OCI-LY1 (cell line): Measurements from ENCODE around the gene RPN2.

Experiments used
- H2AFZ ChIP-seq: fragments of 200-600 bp; sonication (generic), shearing (Covaris generic); 2 replicates; pipeline ENCODE4 v1.6.0; 2014; ENCODE audit warnings: antibody characterized with exemption, mild to moderate bottlenecking, low read length
- H3F3A ChIP-seq: fragments of 200-600 bp; sonication (generic), shearing (Covaris generic); 2 replicates; pipeline ENCODE4 v1.6.0; 2014; ENCODE audit warnings: mild to moderate bottlenecking, antibody characterized with exemption, low read length, moderate library complexity; ENCODE audit not compliant: insufficient read depth
- H3K27ac ChIP-seq: fragments of 200-600 bp; sonication (generic); 2 replicates; pipeline ENCODE4 v1.5.1; 2014; ENCODE audit warnings: low read length, mixed run types, mild to moderate bottlenecking, low read depth; ENCODE audit not compliant: poor library complexity, severe bottlenecking
- H3K27me3 ChIP-seq: fragments of 200-600 bp; sonication (generic); 2 replicates; pipeline ENCODE4 v1.6.0; 2014; ENCODE audit warnings: antibody characterized with exemption, mild to moderate bottlenecking, low read length, moderate library complexity; ENCODE audit not compliant: insufficient read depth
- H3K36me3 ChIP-seq: fragments of 200-600 bp; sonication (generic); 2 replicates; pipeline ENCODE4 v1.6.1; 2014; ENCODE audit warnings: mild to moderate bottlenecking, antibody characterized with exemption, low read length, moderate library complexity, mixed read lengths; ENCODE audit not compliant: insufficient read depth
- H3K4me1 ChIP-seq: fragments of 200-600 bp; sonication (generic); 2 replicates; pipeline ENCODE4 v1.5.1; 2014; ENCODE audit warnings: mild to moderate bottlenecking, low read length, moderate library complexity; ENCODE audit not compliant: insufficient read depth, severe bottlenecking
- H3K4me2 ChIP-seq: fragments of 200-600 bp; sonication (generic), shearing (Covaris generic); 2 replicates; pipeline ENCODE4 v1.6.1; 2014; ENCODE audit warnings: low read length
- H3K4me3 ChIP-seq: fragments of 200-600 bp; sonication (generic); 2 replicates; pipeline ENCODE4 v1.5.1; 2014; ENCODE audit warnings: low read length, low read depth, mild to moderate bottlenecking, mixed read lengths; ENCODE audit not compliant: poor library complexity, severe bottlenecking
- H3K79me2 ChIP-seq: fragments of 200-600 bp; shearing (Covaris generic); 2 replicates; pipeline ENCODE4 v1.6.1; 2016; ENCODE audit warnings: mixed run types, low read length, mixed read lengths; ENCODE audit not compliant: insufficient read depth
- H3K9ac ChIP-seq: fragments of 200-600 bp; sonication (generic), shearing (Covaris generic); 2 replicates; pipeline ENCODE4 v1.6.1; 2014; ENCODE audit warnings: mild to moderate bottlenecking, low read length, mixed read lengths
- H3K9me2 ChIP-seq: fragments of 200-600 bp; sonication (generic), shearing (Covaris generic); 2 replicates; pipeline ENCODE4 v1.6.1; 2014; ENCODE audit warnings: low read depth, mild to moderate bottlenecking, low read length, mixed read lengths
- H3K9me3 ChIP-seq: fragments of 200-600 bp; shearing (Covaris generic); 2 replicates; pipeline ENCODE4 v1.6.1; 2014; ENCODE audit warnings: low read length, mixed read lengths
- H4K20me1 ChIP-seq: fragments of 200-600 bp; sonication (generic), shearing (Covaris generic); 2 replicates; pipeline ENCODE4 v1.6.0; 2016; ENCODE audit warnings: mild to moderate bottlenecking, low read length; ENCODE audit not compliant: insufficient read depth
- CTCF ChIP-seq: fragments of 200-600 bp; sonication (generic), shearing (Covaris generic); IDR thresholded peaks from 2 replicates; pipeline ENCODE4 v1.5.1; 2017; ENCODE audit warnings: mild to moderate bottlenecking, antibody characterized with exemption, low read length, moderate library complexity, mixed read lengths
- EZH2 ChIP-seq: fragments of 200-600 bp; sonication (generic), shearing (Covaris generic); IDR thresholded peaks from 2 replicates; pipeline ENCODE4 v1.8.0; 2017; ENCODE audit warnings: borderline replicate concordance, mixed run types, mild to moderate bottlenecking, antibody characterized with exemption, low read length, moderate library complexity, mixed read lengths

RPN2 gene

GRCh38 chr20:37270576-37271420 is 91.7 kb downstream of the RPN2 start:
- Histone ChIP-seq H3K79me2 (no peaks in the 10 kb centered on the region), H2AFZ (no peak overlapping the region), H3F3A (no peaks in the 10 kb centered on the region), H3K36me3 (no peaks in the 10 kb centered on the region), H3K9ac (no peak overlapping the region), H3K27ac (no peak overlapping the region), H3K4me1 (no peaks in the 10 kb centered on the region), H3K4me2 (no peak overlapping the region), H3K4me3 (no peak overlapping the region), H3K9me3 (no peaks in the 10 kb centered on the region), H4K20me1 (no peaks in the 10 kb centered on the region), H3K27me3 (no peaks in the 10 kb centered on the region; the same call in 1 of the 2 replicates), H3K9me2 (no peaks in the 10 kb centered on the region)
- no peak for TF ChIP-seq EZH2
- no peak for TF ChIP-seq CTCF

GRCh38 chr20:37271421-37271768 is 92.3 kb downstream of the RPN2 start:
- no peaks in the 10 kb centered on the region; the same call in 1 of the 2 replicates for H3K27me3 ChIP-seq

GRCh38 chr20:37273988-37274387 is 94.9 kb downstream of the RPN2 start:
- Histone ChIP-seq H3F3A (no peaks in the 10 kb centered on the region), H3K36me3 (no peaks in the 10 kb centered on the region)

More at GRCh38 chr20:37271421-37271768, 92.3 kb downstream of the RPN2 start:
- Histone ChIP-seq H3K4me2 (no peak overlapping the region), H3K36me3 (no peaks in the 10 kb centered on the region), H3K79me2 (no peaks in the 10 kb centered on the region), H3K27ac (no peak overlapping the region), H3K9ac (no peak overlapping the region), H3K9me2 (no peaks in the 10 kb centered on the region), H3F3A (no peaks in the 10 kb centered on the region), H4K20me1 (no peaks in the 10 kb centered on the region), H2AFZ (no peak overlapping the region), H3K4me3 (no peak overlapping the region), H3K9me3 (no peaks in the 10 kb centered on the region), H3K4me1 (no peaks in the 10 kb centered on the region)
- no peak for TF ChIP-seq CTCF
- TF ChIP-seq EZH2: no peak

More at GRCh38 chr20:37273988-37274387, 94.9 kb downstream of the RPN2 start:
- H3K27ac ChIP-seq: no peak overlapping the region
- H3K27me3 ChIP-seq: no peaks in the 10 kb centered on the region
- H3K9ac ChIP-seq: no peak overlapping the region
- H3K79me2 ChIP-seq: no peaks in the 10 kb centered on the region
- H3K4me3 ChIP-seq: no peak overlapping the region
- H2AFZ ChIP-seq: no peak overlapping the region
- no peaks in the 10 kb centered on the region for H3K9me2 ChIP-seq
- no peak overlapping the region for H3K4me2 ChIP-seq
- no peaks in the 10 kb centered on the region for H3K4me1 ChIP-seq
- TF ChIP-seq CTCF (no peak), EZH2 (no peak)
- no peaks in the 10 kb centered on the region for H3K9me3 ChIP-seq
- no peaks in the 10 kb centered on the region for H4K20me1 ChIP-seq
